Upper lobe of left lung (tissue), 4 donors: ENCODE data around the gene PLA2G15.

Experiments
- CTCF ChIP-seq, 6 experiments: fragments of 450-650 bp in 4 of 6; fragments of 200-600 bp in 2 of 6; sonication (generic) in 2 of 6; IDR thresholded peaks; one replicate each; pipeline ENCODE4 v1.5.1; 2016 to 2019; ENCODE audit warnings: antibody characterized with exemption in 6 of 6
- POLR2AphosphoS5 ChIP-seq, 2 donors: sonication (generic); formaldehyde crosslinking; IDR thresholded peaks; one replicate each; pipeline ENCODE4 v1.5.1; 2017; ENCODE audit warnings: antibody characterized with exemption in 2 of 2

GRCh38 chr16:68214726-68215125 is 30.4 kb upstream of the PLA2G15 start:
- TF ChIP-seq CTCF (IDR thresholded peaks at IDR 0.05) = no peak
- TF ChIP-seq POLR2AphosphoS5 (IDR thresholded peaks at IDR 0.05) = no peak
